Sciatic nerve (tissue), 2 donors: ENCODE data around the gene STARD3. TPM values are rescaled to one million over a fixed set of nuclear protein-coding genes. Genes with fewer than 3 reads are reported as not detected.
"Not testable (repeated sequence)": the region's sequence is repeated elsewhere in the genome, so short reads cannot be mapped to it uniquely, and the experiment has no call there.

Experiments used
- ATAC-seq: fragments of 200-7000 bp; cut with Tn5 transposase; one replicate; pipeline ENCODE4 v1.9.1; 2020; ENCODE audit warnings: mild to moderate bottlenecking, moderate library complexity
- DNase-seq: peaks from one replicate; pipeline ENCODE4 v3.0.0-alpha.2; 2020; ENCODE audit warnings: low spot score
- intact Hi-C: fragments of 100-400 bp; cut with DNase I; formaldehyde crosslinking; loops from one replicate; pipeline ENCODE4 v1.14.2; 2022
- total RNA-seq: library from RNA; stranded (reverse); fragmentation: NEBNext Ultra II Directional; extraction: Animal tissue kit (Norgen Biotek cat#: 25700); gene quantifications from one replicate; pipeline ENCODE4 v1.2.1, GENCODE V29; 2021
- donor health status: DM: no; HTN: no; CAD: no.
- donor health status: DM: no; HTN: no; CAD: no.

STARD3 gene
- total RNA-seq, 1 donor from 2014 or later = 81.8 TPM

DNA sequence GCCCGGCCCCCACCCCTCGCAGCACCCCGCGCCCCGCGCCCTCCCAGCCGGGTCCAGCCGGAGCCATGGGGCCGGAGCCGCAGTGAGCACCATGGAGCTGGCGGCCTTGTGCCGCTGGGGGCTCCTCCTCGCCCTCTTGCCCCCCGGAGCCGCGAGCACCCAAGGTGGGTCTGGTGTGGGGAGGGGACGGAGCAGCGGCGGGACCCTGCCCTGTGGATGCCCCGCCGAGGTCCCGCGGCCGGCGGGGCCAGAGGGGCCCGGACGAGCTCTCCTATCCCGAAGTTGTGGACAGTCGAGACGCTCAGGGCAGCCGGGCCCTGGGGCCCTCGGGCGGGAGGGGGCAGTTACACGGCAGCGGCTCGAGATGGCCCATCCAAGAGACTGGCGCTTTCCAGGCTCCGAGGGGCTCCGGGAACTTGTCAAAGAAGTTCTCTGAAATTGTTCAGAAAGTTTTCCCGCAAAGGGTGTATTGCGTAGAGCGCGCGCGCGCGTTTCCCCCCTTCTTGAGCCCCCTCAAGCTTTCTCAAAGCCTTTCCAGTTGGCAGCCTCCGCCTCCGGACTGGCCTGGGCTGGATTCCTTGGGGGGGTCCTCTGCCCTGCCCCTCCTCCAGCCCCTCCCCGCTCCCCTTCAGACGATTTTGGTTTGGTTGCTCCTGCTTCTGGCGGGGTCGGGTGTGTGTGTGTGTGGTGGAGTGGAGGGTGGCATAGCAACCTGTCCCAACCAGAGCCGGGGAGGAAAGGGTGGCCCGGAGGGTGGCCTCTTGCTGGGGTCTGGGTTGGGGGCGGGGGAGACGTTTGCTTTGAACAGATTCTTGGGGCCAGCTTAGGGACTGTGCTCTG, 63.4 kb downstream of the STARD3 start:
- peak; percentile 35 for ATAC-seq
- no peak for DNase-seq
- intact Hi-C loops = no loop called here

DNA sequence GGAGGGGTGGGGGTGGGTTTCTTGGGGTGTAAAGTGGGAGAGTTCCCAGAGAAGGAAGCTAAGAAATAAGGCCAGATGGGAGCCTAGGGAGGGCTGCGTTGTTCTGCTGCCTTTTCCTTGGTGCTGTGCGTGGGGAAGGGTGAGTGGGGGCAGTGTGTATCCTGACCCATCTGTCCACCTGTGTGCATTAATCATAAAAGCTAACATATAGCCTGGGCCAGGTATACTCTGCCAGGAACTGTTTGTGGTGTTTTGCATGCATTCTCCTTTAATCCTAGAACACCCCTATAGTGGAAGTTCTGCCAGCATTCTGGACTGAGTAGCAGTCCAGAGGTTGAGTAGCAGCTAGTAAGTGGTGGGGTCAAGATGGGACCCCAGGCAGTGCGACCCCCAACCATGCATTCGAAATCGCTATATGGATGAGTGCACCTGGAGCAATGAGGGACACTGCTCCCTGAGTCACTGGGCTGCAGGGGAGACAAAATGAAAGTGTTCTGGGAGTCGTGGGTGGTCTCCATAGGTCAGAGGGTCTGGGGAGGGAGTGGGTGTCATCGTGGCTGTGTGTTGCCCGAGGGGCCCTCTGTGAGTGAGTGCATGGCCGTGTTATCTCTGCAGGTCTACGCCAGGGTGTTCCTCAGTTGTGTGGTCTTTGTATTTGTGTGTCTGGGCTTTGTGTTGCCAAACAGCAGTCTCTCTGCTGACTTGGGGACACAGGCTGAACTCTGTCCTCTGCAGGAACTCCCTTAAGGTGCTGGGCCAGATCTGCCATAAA, 64.3 kb downstream of the STARD3 start:
- intact Hi-C loops = no loop called here
- no peak for DNase-seq
- ATAC-seq = no peak

DNA sequence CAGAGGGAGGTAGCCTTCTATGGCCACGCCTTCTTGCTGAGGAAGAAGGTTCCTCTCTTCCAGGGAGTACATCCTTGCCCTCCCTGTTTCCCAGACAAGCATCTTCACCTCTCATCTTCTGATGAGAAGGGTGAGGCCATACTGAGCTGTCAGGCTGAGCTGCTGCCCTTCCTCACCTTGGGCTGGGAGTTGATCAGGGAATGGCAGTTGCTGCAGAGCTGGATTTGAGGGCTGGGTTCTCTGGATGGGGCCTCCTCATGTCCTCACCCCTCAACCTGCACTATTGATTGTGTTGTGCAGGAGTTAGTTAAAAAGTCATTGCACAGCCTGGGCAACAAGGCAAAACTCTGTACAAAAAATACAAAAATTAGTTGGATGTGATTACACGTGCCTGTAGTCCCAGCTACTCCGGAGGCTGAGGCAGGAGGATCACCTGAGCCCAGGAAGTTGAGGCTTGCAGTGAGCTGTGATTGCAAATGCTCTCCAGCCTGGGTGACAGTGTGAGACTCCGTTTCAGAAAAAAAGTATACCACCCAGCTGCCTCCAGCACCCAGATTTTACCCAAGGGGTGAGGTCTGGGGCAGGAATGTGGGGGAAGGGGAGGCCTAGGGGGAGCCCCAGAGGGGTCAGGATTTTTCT, 65.0 kb downstream of the STARD3 start:
- intact Hi-C loops = no loop called here
- DNase-seq (no peak), ATAC-seq (no peak)

DNA sequence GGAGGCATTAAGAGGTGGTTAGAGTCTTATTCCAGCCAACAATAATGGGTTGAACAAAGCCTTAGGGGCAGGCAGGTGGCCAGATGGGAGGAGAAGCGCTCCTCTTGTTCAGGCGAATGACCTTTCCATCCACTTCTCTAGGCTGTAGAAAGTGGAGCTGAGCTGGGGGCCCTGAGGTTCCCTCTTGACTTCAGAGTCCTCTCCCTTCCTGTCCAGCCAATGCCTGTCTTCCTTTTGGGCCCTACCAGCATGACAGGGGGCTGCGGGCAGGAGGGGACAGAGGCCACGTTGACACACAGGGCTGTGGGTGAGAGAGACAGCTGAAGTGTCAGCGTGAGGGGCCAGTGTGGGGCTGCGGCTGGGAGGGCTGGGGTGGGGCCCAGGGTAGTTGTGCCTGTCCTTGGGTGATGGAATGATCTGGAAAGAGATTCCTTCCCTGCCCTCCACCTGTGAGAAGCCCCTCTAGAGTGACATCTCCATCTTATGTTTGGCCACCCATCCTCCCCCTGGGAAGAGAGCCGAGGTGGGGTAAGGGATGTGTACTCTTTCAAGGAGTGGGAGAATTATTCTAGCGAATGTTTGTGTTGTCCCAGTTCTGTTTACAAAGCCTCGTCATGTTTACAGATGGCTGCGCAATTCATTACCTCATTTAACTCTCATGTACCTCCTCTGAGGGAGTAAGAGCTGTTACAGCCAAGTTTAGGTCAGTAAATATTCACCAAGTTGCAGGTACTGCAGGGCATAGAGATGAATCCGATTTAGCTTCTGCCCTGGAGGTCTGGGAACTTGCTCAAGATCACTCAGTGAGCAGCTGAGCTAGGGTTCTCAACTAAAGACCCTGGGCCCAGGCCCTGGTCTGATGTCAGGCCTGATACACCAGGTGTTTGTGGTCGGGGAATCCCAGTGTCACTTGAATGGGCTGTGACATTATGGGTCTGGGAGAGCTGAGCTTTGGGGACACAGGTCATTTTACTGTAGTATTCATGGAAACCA, 66.3 kb downstream of the STARD3 start:
- intact Hi-C loops = no loop called here
- ATAC-seq = peak; percentile 18

DNA sequence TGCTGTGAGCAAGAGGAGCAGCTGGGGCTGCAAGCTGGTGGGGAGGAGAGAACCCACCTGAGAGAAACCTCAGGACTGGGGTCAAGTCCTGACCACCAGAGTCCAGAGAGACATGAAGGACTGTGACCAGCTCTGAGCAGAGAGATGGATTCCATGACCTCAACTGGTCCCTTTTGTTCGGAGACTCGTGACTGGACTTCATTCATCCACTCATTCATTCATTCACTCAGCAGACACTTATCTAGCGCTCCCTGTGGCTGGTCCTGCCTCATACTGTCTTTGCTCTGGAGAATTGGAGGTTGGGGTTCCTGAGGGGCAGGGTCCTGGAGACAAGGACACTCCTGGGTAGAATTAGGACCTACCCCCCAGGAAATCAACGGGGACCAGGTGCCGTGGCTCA, 67.0 kb downstream of the STARD3 start:
- DNase-seq (no peak), ATAC-seq (no peak)
- intact Hi-C loops = no loop called here

More for the DNA sequence above, 66.3 kb downstream of the STARD3 start:
- no peak for DNase-seq

DNA sequence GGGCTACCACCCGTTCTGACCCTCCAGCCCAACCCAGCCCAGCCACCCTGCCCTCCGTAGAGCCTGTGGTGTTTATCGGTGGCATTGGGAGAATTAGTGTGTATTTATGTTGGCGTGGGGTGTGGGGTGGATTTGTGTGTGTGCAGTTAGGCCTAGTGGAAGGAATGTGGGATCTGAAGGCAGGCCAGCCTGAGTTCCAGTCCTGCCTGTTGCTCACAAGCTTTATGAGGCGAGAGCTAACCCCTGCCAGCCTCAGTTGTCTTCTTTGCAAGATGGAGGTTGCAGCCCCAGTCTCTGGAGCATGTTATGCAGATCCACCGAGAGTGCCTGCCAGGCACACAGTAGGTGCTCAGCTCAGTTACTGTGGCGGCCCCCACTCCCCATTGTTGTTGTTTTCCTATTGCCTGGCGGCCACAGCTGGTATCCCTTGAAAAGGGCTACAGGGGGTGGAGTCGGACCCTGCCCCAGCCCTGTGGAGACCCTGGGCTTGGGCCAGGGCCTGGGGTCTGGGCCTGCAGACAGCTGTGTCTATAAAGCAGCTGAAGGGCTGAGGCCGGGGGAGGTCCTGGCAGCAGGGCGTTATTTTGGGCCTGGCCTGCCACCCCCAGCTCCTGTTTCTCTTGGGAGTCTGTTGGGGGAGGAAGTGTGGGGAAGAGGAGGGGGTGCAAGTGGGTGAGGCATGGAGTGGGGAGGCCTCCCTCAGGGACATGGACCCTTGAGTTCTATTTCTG, 68.0 kb downstream of the STARD3 start:
- no peak for DNase-seq
- ATAC-seq = peak; percentile 67
- intact Hi-C loops = loop anchor here (5.0 kb wide), 1 partner anchor 272 kb away; no protein-coding TSS in a partner anchor

DNA sequence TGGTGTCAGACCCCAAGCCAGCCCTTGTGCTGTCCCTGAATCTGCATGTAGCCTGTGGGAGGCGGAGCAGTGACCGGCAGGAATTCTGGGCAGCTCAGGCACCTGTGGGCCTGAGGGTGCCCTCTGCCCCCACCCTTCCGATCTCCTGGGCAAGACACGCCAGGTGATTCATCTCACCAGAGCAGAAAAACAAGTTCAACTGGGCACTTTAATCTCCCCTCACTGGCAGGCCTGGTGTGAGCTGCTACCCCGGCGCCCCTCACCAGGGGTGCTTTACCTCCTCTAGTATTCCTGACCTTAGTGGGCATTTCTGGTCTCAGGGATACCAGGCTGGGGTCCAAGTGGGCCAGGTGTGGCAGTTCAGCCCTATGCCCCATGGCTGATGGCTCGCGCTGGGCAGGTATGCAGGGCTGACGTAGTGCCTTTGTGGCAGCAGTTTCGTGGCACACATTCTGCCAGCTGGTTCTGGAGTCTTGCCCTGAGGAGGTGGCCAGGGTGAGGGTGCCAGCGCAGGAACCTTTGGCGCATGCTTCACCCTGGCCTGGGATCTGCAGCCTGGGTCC, 68.9 kb downstream of the STARD3 start:
- DNase-seq = no peak
- intact Hi-C loops = loop anchor here (5.0 kb wide), 1 partner anchor 271 kb away; no protein-coding TSS in a partner anchor
- ATAC-seq = no peak

DNA sequence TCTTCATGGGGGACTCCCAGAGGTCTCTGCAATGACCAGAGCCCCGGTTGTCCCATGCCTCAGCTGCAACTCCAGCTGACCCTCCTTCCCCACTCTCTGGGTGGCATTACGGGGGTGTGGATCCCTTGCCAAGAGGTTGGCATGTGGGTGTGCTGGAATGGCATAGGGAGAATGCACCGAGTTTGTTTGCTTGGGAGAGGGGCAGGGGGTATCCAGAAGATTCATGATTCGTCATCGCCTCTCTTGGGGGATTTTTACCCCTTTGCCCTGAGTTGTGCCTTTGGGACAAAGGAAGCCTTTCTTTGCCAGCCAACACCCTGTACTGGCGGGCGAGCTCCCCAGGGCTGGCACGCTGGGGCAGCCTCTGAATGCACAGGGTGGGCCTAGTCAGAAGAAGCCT, 69.4 kb downstream of the STARD3 start:
- intact Hi-C loops = loop anchor here (5.0 kb wide), 1 partner anchor 271 kb away; no protein-coding TSS in a partner anchor
- ATAC-seq = peak; percentile 18

DNA sequence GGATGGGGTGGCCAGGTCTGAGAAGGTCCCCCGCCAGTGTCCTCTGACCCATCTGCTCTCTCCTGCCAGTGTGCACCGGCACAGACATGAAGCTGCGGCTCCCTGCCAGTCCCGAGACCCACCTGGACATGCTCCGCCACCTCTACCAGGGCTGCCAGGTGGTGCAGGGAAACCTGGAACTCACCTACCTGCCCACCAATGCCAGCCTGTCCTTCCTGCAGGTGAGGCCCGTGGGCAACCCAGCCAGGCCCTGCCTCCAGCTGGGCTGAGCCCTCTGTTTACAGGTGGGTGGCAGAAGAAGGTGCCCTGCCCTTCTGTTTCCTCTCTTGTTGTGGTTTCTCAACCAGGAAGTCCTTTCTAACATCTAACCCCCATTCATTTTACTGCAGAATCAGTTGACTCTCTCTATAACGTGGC, 70.0 kb downstream of the STARD3 start:
- ATAC-seq (no peak), DNase-seq (no peak)
- intact Hi-C loops = loop anchor here (5.0 kb wide), 1 partner anchor 270 kb away; no protein-coding TSS in a partner anchor

More for the DNA sequence above, 69.4 kb downstream of the STARD3 start:
- no peak for DNase-seq

DNA sequence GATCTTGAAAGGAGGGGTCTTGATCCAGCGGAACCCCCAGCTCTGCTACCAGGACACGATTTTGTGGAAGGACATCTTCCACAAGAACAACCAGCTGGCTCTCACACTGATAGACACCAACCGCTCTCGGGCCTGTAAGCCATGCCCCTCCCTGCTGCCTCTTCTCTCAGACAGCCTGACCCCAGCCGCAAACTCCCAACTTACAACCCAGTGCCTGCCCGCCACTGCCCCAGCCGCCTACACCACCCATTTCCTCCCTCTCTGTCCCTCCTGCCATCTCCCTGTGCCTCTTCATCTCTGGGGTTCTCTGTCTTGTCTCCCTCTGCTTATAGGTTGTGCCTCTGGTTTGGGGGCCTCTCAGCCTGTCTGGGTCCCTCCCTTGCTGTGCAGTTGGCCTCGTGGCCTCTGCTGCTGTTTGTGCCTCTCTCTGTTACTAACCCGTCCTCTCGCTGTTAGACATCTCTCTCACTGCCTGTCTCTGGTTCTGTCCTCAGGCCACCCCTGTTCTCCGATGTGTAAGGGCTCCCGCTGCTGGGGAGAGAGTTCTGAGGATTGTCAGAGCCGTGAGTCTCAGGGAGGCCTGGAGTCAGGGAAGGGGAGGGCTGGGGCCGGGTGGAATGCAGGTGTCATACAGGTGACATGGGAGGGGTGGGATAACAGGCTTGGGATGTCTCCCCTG, 72.5 kb downstream of the STARD3 start:
- ATAC-seq (no peak), DNase-seq (no peak)
- intact Hi-C loops = loop anchor here (5.0 kb wide), 1 partner anchor 268 kb away; no protein-coding TSS in a partner anchor

DNA sequence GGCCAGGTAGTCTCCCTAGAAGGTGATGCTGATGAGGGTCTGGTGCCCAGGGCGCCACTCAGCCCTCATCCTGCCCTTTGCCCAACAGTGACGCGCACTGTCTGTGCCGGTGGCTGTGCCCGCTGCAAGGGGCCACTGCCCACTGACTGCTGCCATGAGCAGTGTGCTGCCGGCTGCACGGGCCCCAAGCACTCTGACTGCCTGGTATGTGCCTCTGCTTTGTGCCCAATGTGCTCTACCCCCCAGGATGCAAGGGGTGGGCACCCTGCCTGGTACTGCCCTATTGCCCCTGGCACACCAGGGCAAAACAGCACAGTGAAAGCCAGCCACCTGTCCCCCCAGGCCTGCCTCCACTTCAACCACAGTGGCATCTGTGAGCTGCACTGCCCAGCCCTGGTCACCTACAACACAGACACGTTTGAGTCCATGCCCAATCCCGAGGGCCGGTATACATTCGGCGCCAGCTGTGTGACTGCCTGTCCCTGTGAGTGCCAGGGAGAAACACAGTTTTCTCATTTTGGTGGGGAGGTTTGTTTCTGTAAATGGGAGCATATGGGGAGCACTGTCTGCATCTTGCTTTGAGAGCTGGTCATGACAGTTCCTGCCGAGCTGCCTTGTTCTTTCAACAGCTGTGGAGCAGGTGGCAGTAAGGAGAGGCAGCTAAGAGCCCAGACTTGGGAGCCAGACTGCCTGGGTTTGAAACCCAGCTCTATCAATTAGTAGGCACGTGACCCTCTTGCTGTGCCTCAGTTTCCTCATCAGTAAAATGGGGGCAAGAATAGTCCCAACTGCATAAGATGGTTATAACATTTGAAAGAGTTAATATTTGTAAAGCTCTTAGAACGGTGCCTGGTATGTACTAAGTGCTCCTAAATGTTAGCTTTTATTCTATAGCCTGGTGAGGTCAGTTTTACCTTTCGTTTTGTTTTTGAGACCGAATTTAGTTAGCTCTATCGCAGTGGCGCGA, 73.3 kb downstream of the STARD3 start:
- no peak for DNase-seq
- no peak for ATAC-seq
- intact Hi-C loops = loop anchor here (5.0 kb wide), 1 partner anchor 267 kb away; no protein-coding TSS in a partner anchor

DNA sequence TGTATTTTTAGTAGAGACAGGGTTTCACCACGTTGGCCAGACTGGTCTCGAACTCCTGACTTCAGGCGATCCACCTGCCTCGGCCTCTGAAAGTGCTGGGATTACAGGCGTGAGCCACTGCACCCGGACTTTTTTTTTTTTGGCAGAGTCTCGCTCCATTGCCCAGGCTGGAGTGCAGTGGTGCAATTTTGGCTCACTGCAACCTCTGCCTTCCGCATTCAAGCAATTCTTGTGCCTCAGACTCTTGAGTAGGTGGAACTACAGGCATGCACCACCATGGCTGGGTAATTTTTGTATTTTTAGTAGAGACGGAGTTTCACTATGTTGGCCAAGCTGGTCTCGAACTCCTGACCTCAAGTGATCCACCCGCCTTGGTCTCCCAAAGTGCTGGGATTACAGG, 74.1 kb downstream of the STARD3 start:
- DNase-seq, intact Hi-C loops, ATAC-seq: not testable (repeated sequence)

DNA sequence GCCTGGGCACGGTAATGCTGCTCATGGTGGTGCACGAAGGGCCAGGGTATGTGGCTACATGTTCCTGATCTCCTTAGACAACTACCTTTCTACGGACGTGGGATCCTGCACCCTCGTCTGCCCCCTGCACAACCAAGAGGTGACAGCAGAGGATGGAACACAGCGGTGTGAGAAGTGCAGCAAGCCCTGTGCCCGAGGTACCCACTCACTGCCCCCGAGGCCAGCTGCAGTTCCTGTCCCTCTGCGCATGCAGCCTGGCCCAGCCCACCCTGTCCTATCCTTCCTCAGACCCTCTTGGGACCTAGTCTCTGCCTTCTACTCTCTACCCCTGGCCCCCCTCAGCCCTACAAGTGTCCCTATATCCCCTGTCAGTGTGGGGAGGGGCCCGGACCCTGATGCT, 74.9 kb downstream of the STARD3 start:
- ATAC-seq (no peak), DNase-seq (no peak)
- intact Hi-C loops = no loop called here
